Measurements from ENCODE around the gene SMG9.
"Not testable (repeated sequence)": the region's sequence is repeated elsewhere in the genome, so short reads cannot be mapped to it uniquely, and the experiment has no call there.

SMG9 gene

GRCh38 chr19:43779820-43780219, 25.1 kb upstream of the SMG9 start:
- no peak for DNase-seq

- DNase-seq, result no peak
Measured at GRCh38 chr19:43779147-43779819, 24.5 kb upstream of the SMG9 start.

GRCh38 chr19:43778651-43779050, 23.9 kb upstream of the SMG9 start:
- DNase-seq, result peak; percentile 58

GRCh38 chr19:43777163-43777695, 22.5 kb upstream of the SMG9 start:
- DNase-seq, result no peak

- DNase-seq, result no peak
Measured at GRCh38 chr19:43776286-43776685, 21.5 kb upstream of the SMG9 start.

DNA sequence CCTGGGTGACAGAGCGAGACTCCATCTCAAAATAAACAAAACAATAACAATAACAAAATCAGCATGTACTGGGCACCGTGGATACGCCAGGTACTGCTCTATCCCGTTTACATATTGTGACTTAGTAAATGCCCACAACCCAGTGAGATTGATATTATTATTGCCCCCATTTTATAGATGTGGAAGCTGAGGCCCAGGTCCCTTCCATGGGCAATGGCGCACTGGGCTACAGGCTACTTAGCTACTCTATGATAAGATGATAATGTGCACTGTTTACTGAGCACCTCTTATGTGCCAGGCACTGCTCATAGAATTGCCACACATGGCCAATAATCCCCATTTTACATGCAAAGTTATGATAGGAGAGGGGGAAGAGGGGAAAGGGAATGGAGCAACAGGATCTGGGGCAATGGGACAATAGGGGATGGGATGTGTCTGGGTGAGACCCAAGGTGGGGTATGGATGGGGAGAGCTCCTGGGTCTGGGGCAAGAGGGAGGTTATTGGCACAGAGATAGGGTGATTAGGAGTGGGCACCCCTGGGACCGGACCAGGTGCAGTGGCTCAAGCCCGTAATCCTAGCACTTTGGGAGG, 20.6 kb upstream of the SMG9 start:
- no peak for DNase-seq

GRCh38 chr19:43774940-43775258, 20.1 kb upstream of the SMG9 start:
- not testable (repeated sequence) for DNase-seq

GRCh38 chr19:43774103-43774939, 19.6 kb upstream of the SMG9 start:
- no peak for DNase-seq

DNA sequence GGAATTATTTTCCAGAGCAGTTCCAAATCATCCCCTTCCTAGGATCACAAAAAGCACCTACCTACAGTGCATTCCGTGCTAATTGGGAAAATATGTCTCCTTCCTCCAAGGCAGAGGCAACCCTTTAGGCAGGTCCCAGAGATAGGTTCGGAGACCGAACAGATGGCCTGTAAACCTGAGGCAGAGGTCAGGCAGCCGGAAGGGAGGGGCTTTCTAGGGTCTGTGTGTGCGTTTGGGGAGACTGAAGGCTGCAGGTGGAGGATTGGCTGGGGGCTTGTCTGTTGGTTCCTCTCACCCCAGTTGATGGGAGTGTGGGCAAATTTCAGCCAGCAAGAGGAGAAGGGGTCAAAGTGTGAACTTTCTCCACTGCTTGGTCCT, 19.0 kb upstream of the SMG9 start:
- no peak for DNase-seq

DNA sequence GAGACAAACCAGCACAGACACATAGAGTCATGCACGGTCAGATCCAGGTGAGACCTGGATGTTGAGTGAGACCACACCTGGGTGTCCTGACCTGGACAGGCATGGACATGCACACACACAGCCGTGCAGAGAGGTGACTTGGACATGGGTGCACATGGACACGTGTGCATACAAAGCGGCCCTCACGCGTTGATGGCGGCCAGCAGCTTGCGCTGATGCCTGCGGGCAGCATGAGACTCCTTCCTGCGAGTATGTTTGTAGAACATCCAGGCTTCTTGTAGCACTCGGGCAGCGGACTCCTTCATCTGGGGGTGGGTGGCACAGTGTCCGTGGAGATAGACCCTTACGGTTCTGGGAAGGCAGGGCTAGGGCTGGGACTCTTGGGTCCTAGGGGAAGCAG, 14.5 kb upstream of the SMG9 start:
- DNase-seq, result no peak

- no peak for DNase-seq
Measured at GRCh38 chr19:43768273-43769050, 13.7 kb upstream of the SMG9 start.

- DNase-seq, result no peak
Measured at GRCh38 chr19:43767818-43768217, 13.1 kb upstream of the SMG9 start.

GRCh38 chr19:43767316-43767715, 12.6 kb upstream of the SMG9 start:
- no peak for DNase-seq

GRCh38 chr19:43766755-43767043, 11.9 kb upstream of the SMG9 start:
- DNase-seq, result no peak

- DNase-seq, result no peak
Measured at GRCh38 chr19:43765109-43765876, 10.5 kb upstream of the SMG9 start.

DNA sequence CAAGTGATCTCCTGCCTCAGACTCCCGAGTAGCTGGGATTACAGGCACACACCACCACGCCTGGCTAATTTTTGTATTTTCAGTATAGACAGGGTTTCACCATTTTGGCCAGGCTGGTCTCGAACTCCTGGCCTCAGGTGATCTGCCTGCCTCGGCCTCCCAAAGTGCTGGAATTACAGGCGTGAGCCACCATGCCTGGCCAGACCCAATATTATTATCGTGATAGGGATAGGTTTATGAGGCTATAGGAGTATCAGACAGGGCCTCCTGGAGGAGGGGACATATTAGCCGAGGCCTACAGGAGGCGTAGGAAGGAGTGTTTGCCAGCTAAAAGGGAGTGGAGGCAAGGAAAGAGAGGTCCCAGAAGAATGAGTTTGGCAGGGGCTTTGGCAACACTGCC, 9.9 kb upstream of the SMG9 start:
- not testable (repeated sequence) for DNase-seq

DNA sequence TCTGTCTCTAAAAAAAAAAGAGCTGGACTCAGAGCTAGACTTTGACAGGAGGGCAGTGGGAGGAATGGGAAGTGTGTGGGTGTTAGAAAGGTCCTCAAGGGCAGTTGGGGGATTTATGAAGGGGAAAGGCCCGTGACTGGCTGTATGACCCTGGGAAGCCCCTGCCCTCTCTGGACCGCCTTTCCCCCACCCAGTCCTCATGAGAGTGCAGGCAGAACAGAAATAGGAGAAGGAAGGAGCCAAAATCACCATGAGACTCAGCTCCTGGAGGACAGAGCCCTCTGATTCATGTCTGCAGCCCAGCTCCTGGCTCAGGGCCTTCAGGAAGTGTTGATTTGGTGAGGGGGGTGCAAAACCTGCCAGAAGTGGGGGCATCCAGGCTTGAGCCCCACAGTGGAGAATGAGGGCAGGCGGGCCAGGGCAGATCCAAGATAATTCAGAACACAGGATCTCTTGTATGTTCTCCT, 8.7 kb upstream of the SMG9 start:
- DNase-seq, result no peak

DNA sequence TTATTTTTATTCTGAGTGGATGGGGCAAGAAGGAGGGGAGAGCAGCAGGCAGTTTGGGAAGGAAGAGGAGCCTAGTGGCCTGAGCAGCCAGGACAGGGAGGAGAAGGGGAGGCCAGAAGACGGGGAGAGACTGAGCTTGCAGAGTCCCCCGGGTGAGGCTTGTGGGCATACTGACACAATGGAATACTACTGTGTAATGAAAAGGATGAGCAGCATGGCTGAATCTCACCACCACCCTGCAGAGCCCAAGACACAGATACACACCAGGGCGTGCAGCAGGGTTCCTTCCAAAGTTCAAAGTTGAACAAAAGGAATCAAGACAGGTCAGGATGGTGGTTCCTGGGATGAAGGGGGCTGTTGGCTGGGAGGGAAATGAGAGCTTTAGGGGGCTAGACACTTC, 8.1 kb upstream of the SMG9 start:
- no peak for DNase-seq

- no peak for DNase-seq
Measured at GRCh38 chr19:43760941-43761340, 6.2 kb upstream of the SMG9 start.

DNA sequence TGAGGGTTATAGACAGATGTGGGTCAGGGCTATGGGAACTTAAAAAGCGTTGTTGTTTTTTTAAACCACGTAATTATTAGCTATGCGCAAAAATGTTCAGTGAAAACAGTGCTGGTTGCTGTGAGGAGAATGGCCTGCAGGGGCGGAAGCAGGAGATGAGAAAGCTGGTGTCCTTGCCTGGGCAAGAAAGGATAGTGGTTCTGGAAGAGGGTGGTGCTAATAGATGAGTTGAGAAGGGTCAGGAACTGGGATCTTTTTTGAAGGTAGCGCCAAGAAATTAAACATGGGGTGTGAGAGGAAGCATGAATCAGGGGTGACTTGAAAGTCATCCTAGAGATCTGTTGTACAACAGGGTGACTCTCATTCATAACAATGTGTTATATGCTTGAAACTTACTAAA, 4.8 kb upstream of the SMG9 start:
- no peak for DNase-seq

GRCh38 chr19:43755256-43755801, 567 bp upstream of the SMG9 start:
- DNase-seq, result peak; percentile 76

- DNase-seq, result no peak
Measured at GRCh38 chr19:43754253-43754502, 584 bp downstream of the SMG9 start.

Data from NCI-H526 treated with DMSO at 0.1 percent for 48 hours (cell line).